ENCODE results near the gene RASGRP2.

RASGRP2 gene

DNA sequence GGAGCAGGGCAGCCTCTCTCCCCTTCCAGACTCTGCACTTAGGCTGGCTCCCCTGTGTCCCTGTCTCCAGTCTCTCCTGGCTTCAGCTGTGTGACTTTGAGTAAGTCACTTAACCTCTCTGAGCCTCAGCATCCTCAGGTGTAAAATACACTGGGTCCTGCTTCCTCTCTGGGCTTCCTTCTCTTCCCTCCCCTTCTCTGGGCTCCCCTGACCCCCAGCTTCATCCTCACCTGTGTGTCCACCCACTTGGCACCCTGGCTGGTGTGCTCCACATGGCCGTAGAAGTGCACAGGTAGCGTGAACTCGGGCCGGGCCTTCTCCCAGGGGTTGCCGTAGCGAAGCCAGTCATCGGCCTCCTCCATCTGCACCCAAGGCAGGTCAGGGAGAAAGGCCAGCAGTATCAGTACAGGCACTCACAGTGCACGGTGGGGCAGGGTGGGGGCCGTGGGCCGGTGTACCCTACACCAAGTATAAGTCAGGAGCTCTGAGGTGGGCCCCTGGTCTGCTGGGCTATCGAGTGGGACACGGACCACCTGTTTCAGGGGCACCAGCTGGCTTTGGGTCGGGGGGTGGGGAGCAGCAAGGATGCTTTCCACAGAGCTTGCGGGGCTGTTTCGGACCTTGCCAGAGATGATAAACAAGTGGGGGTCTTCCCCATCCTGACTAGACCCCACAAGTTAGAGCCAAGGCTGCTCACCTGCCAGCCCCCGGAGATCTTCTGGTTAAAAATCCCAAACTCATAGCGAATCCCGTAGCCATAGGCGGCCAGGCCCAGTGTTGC, 13.8 kb upstream of the RASGRP2 start:
- DNase-seq (ENCODE audit: low read depth in 2 of 2), result no peak

DNA sequence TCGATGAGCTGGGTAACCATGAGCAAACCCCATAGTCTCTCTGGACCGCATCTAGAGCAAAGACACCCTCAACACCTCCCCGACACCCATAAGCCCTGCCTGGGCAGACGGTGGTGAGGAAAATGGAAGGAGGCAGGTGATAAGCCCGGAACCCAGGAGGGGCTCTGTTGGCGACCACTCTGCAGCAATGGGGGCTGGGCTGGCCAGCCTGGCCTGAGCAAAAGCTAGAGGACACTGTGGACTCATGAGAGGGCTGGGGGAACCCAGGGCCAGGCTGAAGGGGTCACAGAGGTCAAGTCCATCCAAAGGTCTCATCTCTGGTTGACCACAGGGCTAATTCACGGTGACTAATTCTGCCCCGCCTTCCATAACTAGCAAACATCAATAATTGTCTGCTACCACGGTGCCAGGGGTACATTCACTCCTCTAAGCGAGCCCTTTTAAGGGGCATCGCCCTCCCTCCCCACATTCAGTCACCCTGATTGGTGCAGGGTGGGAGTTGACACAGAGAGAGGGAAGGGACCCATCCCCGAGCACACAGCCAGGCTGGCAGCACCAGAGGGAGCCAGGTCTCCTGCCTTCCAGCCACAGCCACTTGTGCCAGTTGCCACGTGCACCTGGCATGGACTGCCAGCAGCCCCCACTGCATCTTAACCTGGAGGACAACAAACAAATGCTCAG, 11.9 kb upstream of the RASGRP2 start:
- no peak for DNase-seq (ENCODE audit: low read depth in 2 of 2)

DNA sequence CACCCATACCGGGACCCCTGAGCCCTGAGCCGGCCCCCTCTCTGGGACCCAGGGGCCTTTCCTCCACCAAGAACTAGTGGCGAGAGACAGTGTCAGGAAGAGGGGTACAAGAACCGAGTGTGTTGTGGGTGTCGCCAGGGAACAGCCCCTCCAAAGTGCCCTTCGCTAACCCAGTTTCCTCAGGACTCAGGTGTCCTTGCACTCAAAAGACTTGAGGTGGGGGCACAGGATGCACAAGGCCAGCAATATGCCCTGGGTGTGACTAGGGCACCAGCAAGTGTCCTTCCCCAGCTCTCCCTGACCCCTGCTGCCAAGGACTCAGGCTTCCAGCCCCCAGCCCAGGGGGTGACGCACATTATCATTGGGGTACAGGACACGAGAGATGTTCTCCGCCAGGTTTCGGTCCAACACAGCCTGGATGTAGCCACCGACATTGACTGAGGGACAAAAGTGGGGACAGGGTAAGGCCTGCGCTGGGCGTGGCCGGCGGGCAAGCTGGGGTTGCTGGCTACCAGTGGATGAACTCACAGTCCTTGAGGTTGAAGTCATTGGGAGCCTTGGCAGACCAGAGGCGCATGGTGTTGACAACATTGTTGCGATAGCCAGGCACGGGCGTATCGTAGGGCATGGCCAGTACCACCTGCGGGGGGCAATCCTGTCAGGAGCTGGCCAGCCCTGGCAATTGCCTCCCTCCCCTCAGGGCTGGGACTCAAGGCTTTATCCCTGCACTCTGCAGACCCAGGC, 11.1 kb upstream of the RASGRP2 start:
- no peak for DNase-seq (ENCODE audit: low read depth in 2 of 2)

- no peak for DNase-seq (ENCODE audit: low read depth in 2 of 2)
Measured at GRCh38 chr11:64754124-64754918, 10.4 kb upstream of the RASGRP2 start.

DNA sequence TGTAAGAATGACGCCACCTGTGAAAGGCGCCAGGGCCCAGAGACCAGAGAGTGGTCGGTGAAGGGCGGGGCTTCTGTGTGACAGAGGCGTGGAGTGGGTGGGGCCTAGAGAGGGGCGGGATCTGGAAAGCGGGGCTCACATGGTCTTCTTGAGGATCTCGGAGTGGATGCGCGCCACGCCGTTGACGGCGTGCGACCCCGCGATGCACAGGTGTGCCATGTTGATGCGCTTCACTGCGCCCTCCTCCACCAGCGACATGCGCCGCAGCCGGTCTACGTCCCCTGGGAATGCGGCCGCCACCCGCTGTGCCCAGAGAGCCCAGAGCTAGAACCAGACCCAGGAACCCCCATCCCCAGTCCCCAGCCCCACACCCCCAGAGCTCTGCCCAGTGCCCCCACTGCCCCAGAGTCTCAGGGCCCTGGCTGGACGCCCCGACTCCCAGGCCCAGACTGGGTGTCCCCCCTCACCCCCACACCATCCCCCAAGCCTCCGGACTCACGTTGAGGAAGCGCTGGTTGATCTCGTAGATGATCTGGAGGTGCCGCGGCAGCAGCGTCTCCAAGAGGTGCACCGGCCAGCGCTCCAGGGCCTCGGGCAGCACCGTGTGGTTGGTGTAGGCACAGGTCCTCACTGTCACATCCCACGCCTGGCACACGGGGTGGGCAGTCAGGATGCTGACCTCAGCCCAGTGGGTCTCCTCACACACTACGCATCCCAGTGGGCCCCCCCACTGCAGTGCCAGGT, 9.6 kb upstream of the RASGRP2 start:
- no peak for DNase-seq (ENCODE audit: low read depth in 2 of 2)

GRCh38 chr11:64753019-64753379, 9.1 kb upstream of the RASGRP2 start:
- DNase-seq (ENCODE audit: low read depth in 2 of 2), result no peak

DNA sequence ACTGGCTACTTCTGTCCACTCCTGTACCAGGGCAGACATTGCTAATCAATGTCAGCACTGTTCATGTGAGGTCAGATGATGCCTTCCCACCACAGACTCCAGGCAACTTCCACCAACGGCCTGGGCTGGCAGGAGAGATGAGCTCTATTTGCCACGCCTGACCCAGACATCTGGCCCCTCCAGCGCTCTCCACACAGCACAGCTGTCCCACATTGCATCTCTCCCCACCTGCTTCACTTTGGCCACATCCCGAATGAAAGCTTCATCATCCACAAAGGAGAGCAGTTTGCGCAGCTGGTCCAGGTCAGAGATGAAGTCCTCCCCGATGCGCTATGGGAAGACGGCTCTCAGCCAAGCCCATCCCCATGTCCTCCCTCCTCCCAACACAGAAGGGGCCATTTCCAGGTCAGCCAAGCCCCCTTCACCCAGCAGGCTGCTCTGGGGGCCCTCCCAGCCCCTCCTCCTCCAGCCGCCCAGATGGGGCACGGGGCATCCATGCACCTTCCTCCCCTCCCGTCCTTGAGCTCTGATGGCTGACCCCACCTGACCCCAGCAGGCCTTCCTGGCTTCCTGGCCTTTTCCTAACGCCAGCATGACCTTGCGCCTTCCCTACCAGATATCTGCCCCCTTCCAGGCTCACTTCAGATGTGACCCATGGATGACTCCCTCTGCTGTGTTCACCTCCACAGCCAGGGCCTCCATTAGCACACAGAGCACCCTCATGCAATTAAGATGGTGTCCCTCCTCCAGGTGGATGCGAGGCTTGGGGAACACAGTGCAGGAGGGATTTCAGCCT, 8.4 kb upstream of the RASGRP2 start:
- no peak for DNase-seq (ENCODE audit: low read depth in 2 of 2)

DNA sequence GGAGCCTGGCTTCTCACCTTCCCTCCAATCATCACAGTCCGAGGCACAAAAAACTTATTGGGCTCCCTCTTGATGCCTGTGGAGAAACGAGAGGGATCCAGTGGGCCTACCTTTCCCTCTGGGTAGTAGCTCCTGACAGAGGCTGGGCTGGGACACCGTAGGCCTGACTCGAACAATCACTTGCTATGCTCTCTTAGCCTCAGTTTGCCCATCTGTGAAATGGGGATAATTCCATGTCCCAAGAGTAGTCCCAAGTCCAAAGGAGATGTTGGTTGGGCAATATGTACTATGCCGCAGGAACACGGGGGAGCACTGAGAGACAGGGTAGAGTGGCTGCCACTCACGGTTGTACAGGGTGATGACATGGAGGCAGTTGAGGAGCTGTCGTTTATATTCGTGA, 7.6 kb upstream of the RASGRP2 start:
- DNase-seq (ENCODE audit: low read depth in 2 of 2), result no peak

DNA sequence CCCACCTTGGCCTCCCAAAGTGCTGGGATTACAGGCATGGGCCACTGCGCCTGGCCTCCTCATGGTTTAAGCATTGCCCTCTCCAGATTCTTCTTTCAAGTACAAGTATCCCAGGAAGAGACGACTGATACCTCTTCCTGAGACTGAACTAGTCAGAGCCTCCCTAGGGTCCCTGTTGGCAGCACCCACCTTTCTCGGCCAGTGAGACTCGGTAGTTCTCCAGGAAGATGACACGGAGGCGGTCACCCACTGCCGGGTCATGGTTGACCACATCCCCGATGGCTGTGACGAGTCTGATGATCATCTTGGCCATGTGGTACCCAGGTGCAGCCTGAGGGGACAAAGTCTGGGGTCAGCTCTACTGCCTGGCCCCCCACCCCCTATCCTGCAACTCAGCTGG, 7.2 kb upstream of the RASGRP2 start:
- no peak for DNase-seq (ENCODE audit: low read depth in 2 of 2)

- no peak for DNase-seq (ENCODE audit: low read depth in 2 of 2)
Measured at GRCh38 chr11:64750361-64751054, 6.6 kb upstream of the RASGRP2 start.

GRCh38 chr11:64747961-64748665, 4.2 kb upstream of the RASGRP2 start:
- no peak for DNase-seq (ENCODE audit: low read depth in 2 of 2)

DNA sequence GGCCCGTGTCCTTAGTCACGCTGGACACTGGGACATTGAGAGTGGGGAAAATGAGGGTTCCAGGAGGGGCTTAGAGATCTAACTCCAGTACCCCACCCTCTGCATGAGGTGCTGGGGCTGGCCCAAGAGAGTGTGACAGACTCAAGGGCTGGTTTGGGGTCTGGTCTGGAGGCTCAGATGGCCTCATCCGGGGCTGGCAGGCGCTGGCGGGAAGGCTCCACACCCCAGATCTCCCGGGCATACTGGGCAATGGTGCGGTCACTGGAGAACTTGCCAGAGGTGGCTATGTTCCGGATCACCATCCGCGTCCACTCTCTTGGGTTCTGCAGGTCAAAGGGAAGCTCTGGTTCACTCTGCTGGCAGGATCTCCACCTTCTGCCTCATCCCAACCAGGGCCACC, 2.5 kb upstream of the RASGRP2 start:
- no peak for DNase-seq (ENCODE audit: low read depth in 2 of 2)

DNA sequence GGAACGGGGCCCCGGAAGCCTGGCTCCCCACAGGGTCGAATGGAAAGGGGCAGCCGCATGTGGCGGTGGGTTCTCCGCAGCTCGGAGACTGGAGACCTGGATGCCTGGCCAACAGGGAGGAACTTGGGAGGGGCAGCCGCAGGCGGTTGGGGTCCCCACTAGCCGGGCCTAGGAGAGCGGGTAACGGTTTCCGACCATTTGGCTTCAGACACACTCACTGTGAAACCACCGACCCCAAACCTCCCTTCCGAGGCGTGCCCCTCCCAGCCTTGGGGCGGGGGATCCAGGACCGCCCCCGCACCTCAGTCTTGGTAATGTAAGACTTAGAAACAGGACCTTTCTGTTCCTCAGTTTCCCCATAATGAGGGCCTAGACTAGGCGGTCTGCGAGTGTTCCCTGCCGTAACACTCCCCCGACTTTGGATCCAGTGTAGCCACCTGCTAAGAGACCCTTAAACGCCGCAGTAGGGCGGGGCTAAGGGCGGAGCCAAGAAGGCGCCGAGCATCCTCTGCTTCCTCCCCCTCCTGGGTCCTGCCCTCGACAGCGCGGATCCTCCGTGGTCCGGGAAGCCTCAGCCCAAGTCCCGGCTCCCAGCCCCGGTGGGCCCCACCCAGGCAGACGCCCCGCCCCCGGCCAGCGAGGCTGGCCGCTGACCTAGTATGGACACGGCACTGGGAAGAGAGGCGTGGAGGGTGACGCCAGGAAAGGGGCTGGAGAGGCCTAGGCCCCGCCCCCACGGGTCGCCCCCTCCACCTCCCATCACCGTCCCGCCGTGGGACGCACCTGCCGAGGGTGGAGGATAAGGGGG, 1.8 kb upstream of the RASGRP2 start:
- no peak for DNase-seq (ENCODE audit: low read depth in 2 of 2)

- DNase-seq (ENCODE audit: low read depth in 2 of 2), result no peak
Measured at GRCh38 chr11:64745189-64745520, 1.2 kb upstream of the RASGRP2 start.

- no peak for DNase-seq (ENCODE audit: low read depth in 2 of 2)
Measured at GRCh38 chr11:64744544-64745188, 724 bp upstream of the RASGRP2 start.

GRCh38 chr11:64742889-64743590, 902 bp downstream of the RASGRP2 start:
- DNase-seq (ENCODE audit: low read depth in 2 of 2), result peak; percentile 55 to 66

Data from stimulated activated CD4-positive, alpha-beta T cell treated with anti-CD3 and anti-CD28 coated beads, Interleukin-12 subunit alpha, Interleukin-12 subunit beta, amount 100 ng/mL, for 24 hours (primary cell).